ENCODE measurements around the gene HSD17B3. TPM values are rescaled to one million over a fixed set of nuclear protein-coding genes. Genes with fewer than 3 reads are reported as not detected.

Gene HSD17B3
- total RNA-seq (2014; rRNA removed; shearing (Covaris generic); ENCODE audit: low replicate concordance): not detected in 2 replicates

- H3K36me3 ChIP-seq (ENCODE audit: insufficient read depth, low read length): no peaks in the 10 kb centered on the region
- H4K20me1 ChIP-seq (ENCODE audit: insufficient read depth, low read depth, low read length): no peaks in the 10 kb centered on the region
- no peaks in the 10 kb centered on the region for H3K27me3 ChIP-seq (ENCODE audit: low read length)
- no peak within 1 kb of the TSS for H3K9ac ChIP-seq (ENCODE audit: low read length)
- no peaks in the 10 kb centered on the region for H3K4me1 ChIP-seq (ENCODE audit: low read length)
- H3K9me3 ChIP-seq (ENCODE audit: low read length): no peaks in the 10 kb centered on the region
- H3K27ac ChIP-seq (ENCODE audit: low read length): no peak within 1 kb of the TSS
- DNase-seq: no peak
- H3K4me2 ChIP-seq (ENCODE audit: low read depth, low read length, poor library complexity, severe bottlenecking): no peak within 1 kb of the TSS
- no peaks in the 10 kb centered on the region for H3K9me2 ChIP-seq (replicated peaks; ENCODE audit: insufficient read depth, low read length)
- no peaks in the 10 kb centered on the region for H3K79me2 ChIP-seq (ENCODE audit: low read length)
- H2AFZ ChIP-seq (ENCODE audit: low read length): no peak within 1 kb of the TSS
- H3K4me3 ChIP-seq (ENCODE audit: low read length): no peak within 1 kb of the TSS
Measured at GRCh38 chr9:96302021-96302420, at the start of gene HSD17B3. Gene HSD17B3, minus strand, starts transcription at chr9:96302176. Its CDS starts 72 bp downstream, at chr9:96302104.

GRCh38 chr9:96350866-96351265 lies 48.9 kb upstream of the HSD17B3 start:
- Histone ChIP-seq H3K36me3 (ENCODE audit: insufficient read depth, low read length) (no peaks in the 10 kb centered on the region; the same call in 1 of the 2 replicates), H3K27me3 (ENCODE audit: low read length) (no peaks in the 10 kb centered on the region), H3K4me1 (ENCODE audit: low read length) (no peaks in the 10 kb centered on the region), H3K27ac (ENCODE audit: low read length) (no peak overlapping the region), H2AFZ (ENCODE audit: low read length) (no peak overlapping the region), H4K20me1 (ENCODE audit: insufficient read depth, low read depth, low read length) (no peaks in the 10 kb centered on the region), H3K4me2 (ENCODE audit: low read depth, low read length, poor library complexity, severe bottlenecking) (no peak overlapping the region), H3K9me2 (replicated peaks; ENCODE audit: insufficient read depth, low read length) (no peaks in the 10 kb centered on the region), H3K79me2 (ENCODE audit: low read length) (no peaks in the 10 kb centered on the region), H3K9ac (ENCODE audit: low read length) (no peak overlapping the region), H3K4me3 (ENCODE audit: low read length) (no peak overlapping the region), H3K9me3 (ENCODE audit: low read length) (no peaks in the 10 kb centered on the region)
- DNase-seq: no peak

GRCh38 chr9:96348261-96348660 lies 46.3 kb upstream of the HSD17B3 start:
- no peaks in the 10 kb centered on the region for H3K9me2 ChIP-seq (replicated peaks; ENCODE audit: insufficient read depth, low read length)
- H3K4me2 ChIP-seq (ENCODE audit: low read depth, low read length, poor library complexity, severe bottlenecking): no peak overlapping the region
- no peak overlapping the region for H3K9ac ChIP-seq (ENCODE audit: low read length)
- H3K27me3 ChIP-seq (ENCODE audit: low read length): no peaks in the 10 kb centered on the region
- H3K9me3 ChIP-seq (ENCODE audit: low read length): no peaks in the 10 kb centered on the region
- no peak overlapping the region for H2AFZ ChIP-seq (ENCODE audit: low read length)
- no peak for DNase-seq
- no peaks in the 10 kb centered on the region; the same call in 1 of the 2 replicates for H3K36me3 ChIP-seq (ENCODE audit: insufficient read depth, low read length)
- H3K27ac ChIP-seq (ENCODE audit: low read length): no peak overlapping the region
- no peak overlapping the region for H3K4me3 ChIP-seq (ENCODE audit: low read length)
- no peaks in the 10 kb centered on the region for H4K20me1 ChIP-seq (ENCODE audit: insufficient read depth, low read depth, low read length)
- no peaks in the 10 kb centered on the region for H3K4me1 ChIP-seq (ENCODE audit: low read length)
- H3K79me2 ChIP-seq (ENCODE audit: low read length): no peaks in the 10 kb centered on the region

GRCh38 chr9:96345551-96345950 lies 43.6 kb upstream of the HSD17B3 start:
- Histone ChIP-seq H3K4me2 (ENCODE audit: low read depth, low read length, poor library complexity, severe bottlenecking) (no peak overlapping the region), H3K4me3 (ENCODE audit: low read length) (no peak overlapping the region), H3K9ac (ENCODE audit: low read length) (no peak overlapping the region), H3K79me2 (ENCODE audit: low read length) (no peaks in the 10 kb centered on the region), H2AFZ (ENCODE audit: low read length) (no peak overlapping the region), H4K20me1 (ENCODE audit: insufficient read depth, low read depth, low read length) (no peaks in the 10 kb centered on the region), H3K9me2 (replicated peaks; ENCODE audit: insufficient read depth, low read length) (no peaks in the 10 kb centered on the region), H3K36me3 (ENCODE audit: insufficient read depth, low read length) (no peaks in the 10 kb centered on the region), H3K9me3 (ENCODE audit: low read length) (no peaks in the 10 kb centered on the region), H3K27ac (ENCODE audit: low read length) (no peak overlapping the region), H3K27me3 (ENCODE audit: low read length) (no peaks in the 10 kb centered on the region), H3K4me1 (ENCODE audit: low read length) (no peaks in the 10 kb centered on the region)
- no peak for DNase-seq

GRCh38 chr9:96344458-96345180 lies 42.6 kb upstream of the HSD17B3 start:
- no peak overlapping the region for H3K27ac ChIP-seq (ENCODE audit: low read length)
- no peak overlapping the region for H3K9ac ChIP-seq (ENCODE audit: low read length)
- no peaks in the 10 kb centered on the region for H3K79me2 ChIP-seq (ENCODE audit: low read length)
- no peaks in the 10 kb centered on the region for H4K20me1 ChIP-seq (ENCODE audit: insufficient read depth, low read depth, low read length)
- no peak overlapping the region for H3K4me2 ChIP-seq (ENCODE audit: low read depth, low read length, poor library complexity, severe bottlenecking)
- no peaks in the 10 kb centered on the region for H3K4me1 ChIP-seq (ENCODE audit: low read length)
- H3K27me3 ChIP-seq (ENCODE audit: low read length): no peaks in the 10 kb centered on the region
- H3K4me3 ChIP-seq (ENCODE audit: low read length): no peak overlapping the region
- no peak for DNase-seq
- H3K9me3 ChIP-seq (ENCODE audit: low read length): no peaks in the 10 kb centered on the region
- no peaks in the 10 kb centered on the region for H3K9me2 ChIP-seq (replicated peaks; ENCODE audit: insufficient read depth, low read length)
- no peak overlapping the region for H2AFZ ChIP-seq (ENCODE audit: low read length)
- no peaks in the 10 kb centered on the region for H3K36me3 ChIP-seq (ENCODE audit: insufficient read depth, low read length)

GRCh38 chr9:96343515-96344360 lies 41.8 kb upstream of the HSD17B3 start:
- Histone ChIP-seq H3K27me3 (ENCODE audit: low read length) (no peaks in the 10 kb centered on the region), H3K4me1 (ENCODE audit: low read length) (no peaks in the 10 kb centered on the region), H3K9me2 (replicated peaks; ENCODE audit: insufficient read depth, low read length) (no peaks in the 10 kb centered on the region), H4K20me1 (ENCODE audit: insufficient read depth, low read depth, low read length) (no peaks in the 10 kb centered on the region), H3K9ac (ENCODE audit: low read length) (no peak overlapping the region), H3K79me2 (ENCODE audit: low read length) (no peaks in the 10 kb centered on the region), H3K4me2 (ENCODE audit: low read depth, low read length, poor library complexity, severe bottlenecking) (no peak overlapping the region), H3K9me3 (ENCODE audit: low read length) (no peaks in the 10 kb centered on the region), H3K4me3 (ENCODE audit: low read length) (no peak overlapping the region), H3K36me3 (ENCODE audit: insufficient read depth, low read length) (no peaks in the 10 kb centered on the region), H2AFZ (ENCODE audit: low read length) (no peak overlapping the region), H3K27ac (ENCODE audit: low read length) (no peak overlapping the region)
- DNase-seq: no peak

GRCh38 chr9:96342571-96343245 lies 40.7 kb upstream of the HSD17B3 start:
- no peak overlapping the region for H3K27ac ChIP-seq (ENCODE audit: low read length)
- DNase-seq: no peak
- no peaks in the 10 kb centered on the region for H3K4me1 ChIP-seq (ENCODE audit: low read length)
- no peaks in the 10 kb centered on the region for H3K9me3 ChIP-seq (ENCODE audit: low read length)
- no peak overlapping the region for H3K9ac ChIP-seq (ENCODE audit: low read length)
- no peaks in the 10 kb centered on the region for H3K36me3 ChIP-seq (ENCODE audit: insufficient read depth, low read length)
- no peak overlapping the region for H3K4me3 ChIP-seq (ENCODE audit: low read length)
- H3K27me3 ChIP-seq (ENCODE audit: low read length): no peaks in the 10 kb centered on the region
- H3K4me2 ChIP-seq (ENCODE audit: low read depth, low read length, poor library complexity, severe bottlenecking): no peak overlapping the region
- no peak overlapping the region for H2AFZ ChIP-seq (ENCODE audit: low read length)
- no peaks in the 10 kb centered on the region for H4K20me1 ChIP-seq (ENCODE audit: insufficient read depth, low read depth, low read length)
- no peaks in the 10 kb centered on the region for H3K79me2 ChIP-seq (ENCODE audit: low read length)
- H3K9me2 ChIP-seq (replicated peaks; ENCODE audit: insufficient read depth, low read length): no peaks in the 10 kb centered on the region

GRCh38 chr9:96340707-96341106 lies 38.7 kb upstream of the HSD17B3 start:
- H3K9me2 ChIP-seq (replicated peaks; ENCODE audit: insufficient read depth, low read length): no peaks in the 10 kb centered on the region
- no peak overlapping the region for H3K27ac ChIP-seq (ENCODE audit: low read length)
- no peak overlapping the region for H3K4me3 ChIP-seq (ENCODE audit: low read length)
- H3K4me2 ChIP-seq (ENCODE audit: low read depth, low read length, poor library complexity, severe bottlenecking): no peak overlapping the region
- no peaks in the 10 kb centered on the region for H3K4me1 ChIP-seq (ENCODE audit: low read length)
- H4K20me1 ChIP-seq (ENCODE audit: insufficient read depth, low read depth, low read length): no peaks in the 10 kb centered on the region
- no peak overlapping the region for H3K9ac ChIP-seq (ENCODE audit: low read length)
- no peaks in the 10 kb centered on the region for H3K9me3 ChIP-seq (ENCODE audit: low read length)
- DNase-seq: no peak
- H3K79me2 ChIP-seq (ENCODE audit: low read length): no peaks in the 10 kb centered on the region
- H2AFZ ChIP-seq (ENCODE audit: low read length): no peak overlapping the region
- H3K27me3 ChIP-seq (ENCODE audit: low read length): no peaks in the 10 kb centered on the region
- H3K36me3 ChIP-seq (ENCODE audit: insufficient read depth, low read length): no peaks in the 10 kb centered on the region
